Endodermal cell (in vitro differentiated cells): Measurements from ENCODE around the gene SPATA6L. TPM values are rescaled to one million over a fixed set of nuclear protein-coding genes. Genes with fewer than 3 reads are reported as not detected.

Source experiments
- DNase-seq: peaks from one replicate; pipeline ENCODE4 v3.0.0-alpha.2; 2017
- H3K27ac ChIP-seq: 2 replicates; pipeline ENCODE4 v1.5.1; 2013; ENCODE audit warnings: mild to moderate bottlenecking, low read depth, low read length, moderate library complexity
- H3K27me3 ChIP-seq: 2 replicates; pipeline ENCODE4 v1.6.1; 2013; ENCODE audit warnings: mild to moderate bottlenecking, low read length, moderate library complexity; ENCODE audit not compliant: insufficient read depth, control insufficient read depth, poor library complexity, severe bottlenecking
- H3K36me3 ChIP-seq: 2 replicates; pipeline ENCODE4 v1.7.0; 2013; ENCODE audit warnings: mild to moderate bottlenecking, low read length, moderate library complexity; ENCODE audit not compliant: control insufficient read depth, insufficient read depth
- H3K4me1 ChIP-seq: one replicate; pipeline ENCODE4 v1.7.0; 2013; ENCODE audit warnings: low read length; ENCODE audit not compliant: control insufficient read depth, insufficient read depth
- H3K4me3 ChIP-seq: 2 replicates; pipeline ENCODE4 v1.5.1; 2013; ENCODE audit warnings: mild to moderate bottlenecking, low read length, moderate library complexity
- H3K9ac ChIP-seq: 2 replicates; pipeline ENCODE4 v1.6.1; 2013; ENCODE audit warnings: mild to moderate bottlenecking, low read length, moderate library complexity; ENCODE audit not compliant: poor library complexity, severe bottlenecking; ENCODE audit errors: extremely low read depth
- H3K9me3 ChIP-seq: 2 replicates; pipeline ENCODE4 v1.6.1; 2013; ENCODE audit warnings: mild to moderate bottlenecking, low read length, moderate library complexity; ENCODE audit not compliant: control insufficient read depth
- H3K27ac Mint-ChIP-seq: 2 replicates; pipeline ENCODE4 v1.8.0; 2020; ENCODE audit warnings: mixed read lengths
- H3K27me3 Mint-ChIP-seq: 2 replicates; pipeline ENCODE4 v1.8.0; 2021; ENCODE audit warnings: mild to moderate bottlenecking, mixed read lengths; ENCODE audit not compliant: insufficient read depth
- H3K36me3 Mint-ChIP-seq: 2 replicates; pipeline ENCODE4 v1.8.0; 2020; ENCODE audit warnings: low read depth, mixed read lengths
- H3K4me1 Mint-ChIP-seq: 2 replicates; pipeline ENCODE4 v1.8.0; 2020; ENCODE audit warnings: mixed read lengths
- H3K4me3 Mint-ChIP-seq: 2 replicates; pipeline ENCODE4 v1.8.0; 2020; ENCODE audit warnings: mild to moderate bottlenecking, moderate library complexity, mixed read lengths
- H3K9me3 Mint-ChIP-seq: 2 replicates; pipeline ENCODE4 v1.8.0; 2020; ENCODE audit warnings: mild to moderate bottlenecking, mixed read lengths
- WGBS, 2 experiments: methylation state at CpG; one replicate each; pipeline versions ENCODE4 v1.1.5 to v1.1.7; 2013; ENCODE audit warnings: missing lambda C conversion rate in 2 of 2, mixed read lengths in 1 of 2; ENCODE audit not compliant: insufficient coverage in 1 of 2, insufficient read length in 1 of 2; 5-methylcytosine and 5-hydroxymethylcytosine counted together
- total RNA-seq, 2 donors: library from RNA; stranded (reverse); fragmentation: NEBNext Ultra II Directional in 1 of 2; extraction: Animal tissue kit (Norgen Biotek cat#: 25700) in 1 of 2; gene quantifications; 2 replicates in 1 of 2; 3 replicates in 1 of 2; pipeline ENCODE4 v1.2.1, GENCODE V29; 2021
- TF ChIP-seq, protein P1 (sequence below): fragments of 200-600 bp; sonication (generic); conservative IDR thresholded peaks from 2 replicates; pipeline ENCODE4 v1.5.0; 2021; ENCODE audit warnings: antibody characterized with exemption, mild to moderate bottlenecking

The SPATA6L gene
- total RNA-seq, 2 donors from 2014 or later = 1.2 to 2.0 TPM

DNA sequence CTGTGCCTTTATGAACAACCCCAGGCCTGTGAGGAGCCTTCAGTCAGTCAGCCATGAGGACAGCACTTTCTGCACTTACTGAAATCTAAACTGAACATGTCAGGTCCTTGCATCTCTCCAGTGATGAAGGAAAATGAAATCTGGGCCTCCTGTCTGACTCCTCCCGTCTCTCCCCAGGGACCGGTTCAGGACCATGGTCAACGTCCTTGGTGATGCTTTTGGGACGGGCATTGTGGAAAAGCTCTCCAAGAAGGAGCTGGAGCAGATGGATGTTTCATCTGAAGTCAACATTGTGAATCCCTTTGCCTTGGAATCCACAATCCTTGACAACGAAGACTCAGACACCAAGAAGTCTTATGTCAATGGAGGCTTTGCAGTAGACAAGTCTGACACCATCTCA is 81.1 kb downstream of the SPATA6L start:
- Mint-ChIP-seq H3K27me3 (no peaks in the 10 kb centered on the region), H3K9me3 (no peaks in the 10 kb centered on the region), H3K4me1 (no peaks in the 10 kb centered on the region), H3K36me3 (peaks cover 12% of the 10 kb centered on the region), H3K27ac (no peak overlapping the region), H3K4me3 (no peak overlapping the region)
- Histone ChIP-seq H3K4me3 (no peak overlapping the region), H3K4me1 (no peaks in the 10 kb centered on the region), H3K9ac (no peak overlapping the region), H3K27ac (no peak overlapping the region), H3K36me3 (peaks cover 59% of the 10 kb centered on the region), H3K27me3 (no peaks in the 10 kb centered on the region), H3K9me3 (no peaks in the 10 kb centered on the region)
- TF ChIP-seq, protein P1, sequence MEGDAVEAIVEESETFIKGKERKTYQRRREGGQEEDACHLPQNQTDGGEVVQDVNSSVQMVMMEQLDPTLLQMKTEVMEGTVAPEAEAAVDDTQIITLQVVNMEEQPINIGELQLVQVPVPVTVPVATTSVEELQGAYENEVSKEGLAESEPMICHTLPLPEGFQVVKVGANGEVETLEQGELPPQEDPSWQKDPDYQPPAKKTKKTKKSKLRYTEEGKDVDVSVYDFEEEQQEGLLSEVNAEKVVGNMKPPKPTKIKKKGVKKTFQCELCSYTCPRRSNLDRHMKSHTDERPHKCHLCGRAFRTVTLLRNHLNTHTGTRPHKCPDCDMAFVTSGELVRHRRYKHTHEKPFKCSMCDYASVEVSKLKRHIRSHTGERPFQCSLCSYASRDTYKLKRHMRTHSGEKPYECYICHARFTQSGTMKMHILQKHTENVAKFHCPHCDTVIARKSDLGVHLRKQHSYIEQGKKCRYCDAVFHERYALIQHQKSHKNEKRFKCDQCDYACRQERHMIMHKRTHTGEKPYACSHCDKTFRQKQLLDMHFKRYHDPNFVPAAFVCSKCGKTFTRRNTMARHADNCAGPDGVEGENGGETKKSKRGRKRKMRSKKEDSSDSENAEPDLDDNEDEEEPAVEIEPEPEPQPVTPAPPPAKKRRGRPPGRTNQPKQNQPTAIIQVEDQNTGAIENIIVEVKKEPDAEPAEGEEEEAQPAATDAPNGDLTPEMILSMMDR = no peak
- 90 to 93% methylated on average over 4 to 5 of the region's 5 CpGs for WGBS, 2 experiments
- DNase-seq = peak; percentile 64

DNA sequence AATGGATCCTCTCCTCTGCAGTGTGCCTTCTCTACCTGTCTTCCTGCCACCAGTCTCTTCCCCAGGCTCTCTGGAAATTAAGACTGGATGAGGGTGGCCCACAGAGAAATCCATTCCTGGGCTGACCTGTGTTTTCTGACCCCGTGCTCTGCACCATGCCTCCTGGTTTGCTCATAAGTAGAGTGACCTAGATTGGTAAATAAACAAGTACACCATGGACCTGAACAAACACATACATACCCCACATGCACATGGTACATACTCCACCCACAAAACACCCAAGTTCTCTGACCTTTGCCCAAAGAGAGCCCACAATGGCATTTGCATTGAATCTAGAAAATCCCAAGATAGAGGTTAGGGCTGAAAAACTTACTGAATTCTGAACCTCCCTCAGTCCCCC is 81.6 kb downstream of the SPATA6L start:
- no peaks in the 10 kb centered on the region for H3K4me1 ChIP-seq

DNA sequence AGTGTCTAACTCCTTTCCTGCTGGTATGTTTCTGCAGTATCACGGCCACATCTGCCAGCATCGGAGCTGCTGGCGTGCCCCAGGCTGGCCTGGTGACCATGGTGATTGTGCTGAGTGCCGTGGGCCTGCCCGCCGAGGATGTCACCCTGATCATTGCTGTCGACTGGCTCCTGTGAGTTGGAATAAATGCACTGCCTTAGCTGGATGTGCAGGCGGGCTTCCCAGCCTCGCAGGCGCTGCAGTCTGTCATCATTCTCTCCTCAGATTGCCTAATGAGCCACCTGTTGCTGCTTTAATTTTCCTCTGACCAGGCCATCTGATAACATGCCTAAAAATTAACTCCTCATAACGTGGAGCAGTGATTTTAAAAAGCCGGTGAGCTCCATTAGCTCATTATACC is 83.3 kb downstream of the SPATA6L start:
- Histone ChIP-seq H3K4me1 (no peaks in the 10 kb centered on the region), H3K36me3 (peaks cover 75% of the 10 kb centered on the region), H3K27ac (no peak overlapping the region), H3K27me3 (no peaks in the 10 kb centered on the region), H3K9me3 (no peaks in the 10 kb centered on the region), H3K4me3 (no peak overlapping the region), H3K9ac (no peak overlapping the region)
- Mint-ChIP-seq H3K9me3 (no peaks in the 10 kb centered on the region), H3K4me1 (no peaks in the 10 kb centered on the region), H3K36me3 (peaks cover 16% of the 10 kb centered on the region), H3K27me3 (no peaks in the 10 kb centered on the region), H3K27ac (no peak overlapping the region), H3K4me3 (no peak overlapping the region)
- WGBS, 2 experiments = 92% methylated on average over 12 of the region's 12 CpGs
- TF ChIP-seq, protein P1 = no peak
- no peak for DNase-seq

More for the DNA sequence above, 81.6 kb downstream of the SPATA6L start:
- Mint-ChIP-seq H3K4me3 (no peak overlapping the region), H3K27ac (no peak overlapping the region), H3K9me3 (no peaks in the 10 kb centered on the region), H3K27me3 (no peaks in the 10 kb centered on the region), H3K4me1 (no peaks in the 10 kb centered on the region), H3K36me3 (peaks cover 12% of the 10 kb centered on the region)
- 100% methylated on average over 1 of the region's 1 CpG; no CpG with 5 or more reads in 1 of the 2 experiments for WGBS, 2 experiments
- peaks cover 59% of the 10 kb centered on the region for H3K36me3 ChIP-seq
- no peaks in the 10 kb centered on the region for H3K27me3 ChIP-seq
- no peak overlapping the region for H3K9ac ChIP-seq
- H3K9me3 ChIP-seq = no peaks in the 10 kb centered on the region
- H3K27ac ChIP-seq = no peak overlapping the region
- TF ChIP-seq, protein P1 = no peak
- H3K4me3 ChIP-seq = no peak overlapping the region
- DNase-seq = no peak
